ENCODE measurements around the gene GAL.
"Not testable (repeated sequence)": the region's sequence is repeated elsewhere in the genome, so short reads cannot be mapped to it uniquely, and the experiment has no call there.

The GAL gene, protein sequence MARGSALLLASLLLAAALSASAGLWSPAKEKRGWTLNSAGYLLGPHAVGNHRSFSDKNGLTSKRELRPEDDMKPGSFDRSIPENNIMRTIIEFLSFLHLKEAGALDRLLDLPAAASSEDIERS

DNA sequence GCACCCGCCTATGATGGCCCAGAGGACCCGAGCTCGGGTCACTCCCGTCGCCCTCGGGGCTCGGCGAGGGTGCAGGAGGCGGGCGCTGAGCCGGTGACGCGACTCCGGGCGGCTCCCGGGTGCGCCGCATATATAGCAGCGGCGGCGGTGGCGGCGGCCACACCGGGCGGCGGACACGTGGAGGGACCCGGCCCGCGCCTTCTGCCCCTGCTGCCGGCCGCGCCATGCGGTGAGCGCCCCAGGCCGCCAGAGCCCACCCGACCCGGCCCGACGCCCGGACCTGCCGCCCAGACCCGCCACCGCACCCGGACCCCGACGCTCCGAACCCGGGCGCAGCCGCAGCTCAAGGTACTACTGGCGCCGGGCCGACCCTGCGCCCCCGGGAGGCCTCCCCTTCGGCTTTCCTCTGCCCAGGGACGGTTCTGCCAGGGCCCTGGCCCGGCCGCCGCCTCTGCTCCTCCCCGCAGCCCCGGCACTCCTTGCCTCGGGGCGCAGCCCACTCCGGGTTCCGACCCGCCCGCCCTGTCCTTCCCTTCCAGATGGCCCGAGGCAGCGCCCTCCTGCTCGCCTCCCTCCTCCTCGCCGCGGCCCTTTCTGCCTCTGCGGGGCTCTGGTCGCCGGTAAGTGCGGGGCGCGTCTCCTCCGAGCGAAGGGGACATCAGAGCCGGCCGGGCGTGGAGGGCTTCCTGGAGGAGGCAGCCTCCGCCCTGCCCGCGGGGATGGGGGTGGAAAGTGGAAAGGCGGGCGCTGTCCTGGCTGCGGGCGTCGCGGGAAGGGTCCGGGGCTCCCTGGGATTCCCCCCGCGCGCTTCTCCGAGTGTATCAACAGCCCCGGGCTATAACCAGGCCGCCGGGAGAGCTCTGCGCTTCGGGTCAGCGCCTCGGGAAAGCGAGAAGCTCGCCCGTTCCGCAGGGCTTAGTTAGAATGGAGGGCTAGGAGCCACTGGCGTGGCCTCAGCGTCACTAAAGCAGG, at the start of gene GAL:
TSS of gene GAL (plus strand) at position 160 of the 972 bp plus-strand sequence. CDS start at position 540, 380 bp downstream.
- DNase-seq, result peak; percentile 23

DNA sequence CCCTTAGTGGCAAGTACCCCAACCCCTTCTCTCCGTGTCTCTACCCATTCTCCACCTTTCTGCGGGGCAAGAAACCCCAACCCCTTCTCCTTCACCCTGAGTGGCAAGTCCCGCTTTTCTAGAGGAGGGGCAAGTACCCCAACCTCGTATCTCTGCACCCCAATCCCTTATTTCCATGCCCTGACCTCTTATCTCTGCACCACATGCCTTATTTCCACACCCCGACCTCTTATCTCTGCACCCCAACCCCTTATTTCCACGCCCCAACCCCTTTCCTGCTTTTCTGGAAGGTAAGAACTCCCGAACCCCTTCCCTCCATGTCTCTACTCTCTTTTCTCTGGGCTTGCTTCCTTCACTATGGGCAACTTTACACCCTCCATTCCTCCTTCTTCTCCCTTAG, 49.7 kb upstream of the GAL start:
- not testable (repeated sequence) for DNase-seq

DNA sequence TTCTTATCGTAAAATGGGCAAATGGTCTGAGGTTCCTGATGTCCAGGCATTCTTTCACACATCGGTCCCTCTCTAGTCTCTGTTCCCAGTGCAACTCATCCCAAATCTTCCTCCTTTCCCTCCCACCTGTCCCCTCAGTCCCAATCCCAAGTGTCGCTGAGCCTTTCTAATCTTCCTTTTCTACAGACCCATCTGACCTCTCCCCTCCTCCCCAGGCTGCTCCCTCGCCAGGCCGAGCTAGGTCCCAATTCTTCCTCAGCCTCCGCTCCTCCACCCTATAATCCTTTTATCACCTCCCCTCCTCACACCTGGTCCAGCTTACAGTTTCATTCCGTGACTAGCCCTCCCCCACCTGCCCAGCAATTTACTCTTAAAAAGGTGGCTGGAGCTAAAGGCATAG, 49.2 kb upstream of the GAL start:
- DNase-seq, result not testable (repeated sequence)

DNA sequence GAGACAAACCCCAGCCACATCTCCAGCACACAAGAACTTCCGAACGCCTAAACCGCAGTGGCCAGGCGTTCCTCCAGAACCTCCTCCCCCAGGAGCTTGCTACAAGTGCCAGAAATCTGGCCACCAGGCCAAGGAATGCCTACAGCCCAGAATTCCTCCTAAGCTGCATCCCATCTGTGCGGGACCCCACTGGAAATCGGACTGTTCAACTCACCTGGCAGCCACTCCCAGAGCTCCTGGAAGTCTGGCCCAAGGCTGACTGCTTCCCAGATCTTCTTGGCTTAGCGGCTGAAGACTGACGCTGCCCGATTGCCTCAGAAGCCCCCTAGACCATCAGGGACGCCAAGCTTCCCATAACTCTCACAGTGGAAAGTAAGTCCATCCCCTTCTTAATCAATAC, 48.5 kb upstream of the GAL start:
- DNase-seq, result not testable (repeated sequence)

DNA sequence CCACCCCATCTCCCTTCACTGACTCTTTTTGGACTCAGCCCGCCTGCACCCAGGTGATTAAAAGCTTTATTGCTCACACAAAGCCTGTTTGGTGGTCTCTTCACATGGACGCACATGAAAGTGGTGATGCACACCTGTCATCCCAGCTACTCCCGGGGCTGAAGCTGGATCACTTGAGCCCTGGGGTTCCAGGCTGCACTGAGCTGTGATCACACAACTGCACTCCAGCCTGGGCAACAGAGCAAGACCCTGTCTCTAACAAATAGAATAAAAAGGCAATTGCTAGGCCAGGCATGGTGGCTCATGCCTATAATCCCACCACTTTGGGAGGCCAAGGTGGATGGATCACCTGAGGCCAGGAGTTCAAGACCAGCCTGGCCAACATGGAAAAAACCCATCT, 45.0 kb upstream of the GAL start:
- DNase-seq, result not testable (repeated sequence)

DNA sequence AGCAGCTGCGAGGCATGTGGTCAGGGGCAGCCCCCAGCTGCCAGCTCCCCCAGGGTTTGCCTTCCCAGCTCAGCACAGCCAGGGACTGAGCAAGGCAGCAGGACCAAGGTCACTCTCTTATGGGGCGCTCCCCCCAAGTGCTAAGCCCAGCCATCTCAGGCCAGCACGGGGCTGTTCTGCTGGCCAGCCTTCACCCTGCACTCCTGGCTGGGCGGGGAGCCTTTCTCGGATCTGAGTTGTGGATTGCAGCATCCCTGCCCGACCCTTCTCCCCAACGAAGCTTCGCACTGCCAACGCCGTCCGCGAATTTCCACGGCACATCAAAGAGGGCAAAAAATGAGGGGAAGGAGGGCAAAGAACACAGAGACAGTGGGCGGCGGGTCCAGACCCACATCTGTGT, 42.5 kb upstream of the GAL start:
- DNase-seq, result no peak

DNA sequence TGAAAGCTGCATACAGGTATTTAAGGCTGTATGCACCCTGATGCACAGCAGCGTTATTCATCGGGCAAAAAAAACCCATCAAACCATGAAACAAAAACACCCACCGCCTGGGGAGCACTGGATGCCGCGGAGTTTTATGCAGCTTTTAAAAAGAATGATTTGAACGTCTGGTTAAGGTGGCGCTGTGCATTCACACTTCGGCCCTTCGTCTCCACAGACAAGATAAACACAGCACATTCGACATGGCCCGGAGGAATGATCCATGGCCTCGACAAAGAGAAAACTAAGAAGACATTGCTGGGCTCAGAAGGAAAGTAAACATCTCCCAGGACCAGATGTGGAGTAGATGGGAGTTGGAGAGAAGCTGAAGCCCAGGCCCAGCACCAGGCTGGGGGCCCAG, 40.8 kb upstream of the GAL start:
- no peak for DNase-seq

DNA sequence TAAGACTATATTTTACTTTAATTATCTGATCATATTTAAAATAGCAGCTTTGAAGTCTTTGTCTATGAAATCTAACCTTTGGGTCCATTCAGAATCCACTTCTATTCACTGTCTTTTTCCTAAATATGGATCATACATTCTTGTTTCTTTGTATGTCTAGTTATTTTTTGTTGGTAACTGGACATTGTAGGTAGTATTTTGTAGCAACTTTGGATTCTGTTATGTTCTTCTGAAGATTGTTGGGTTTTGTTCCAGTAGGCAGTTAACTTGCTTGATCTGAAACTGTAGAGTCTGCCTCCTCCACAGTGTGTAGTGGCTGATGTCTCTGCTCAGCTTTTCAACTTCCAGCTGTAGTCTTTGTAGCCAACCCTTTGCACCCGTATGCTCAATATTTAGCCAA, 37.5 kb upstream of the GAL start:
- DNase-seq, result no peak

DNA sequence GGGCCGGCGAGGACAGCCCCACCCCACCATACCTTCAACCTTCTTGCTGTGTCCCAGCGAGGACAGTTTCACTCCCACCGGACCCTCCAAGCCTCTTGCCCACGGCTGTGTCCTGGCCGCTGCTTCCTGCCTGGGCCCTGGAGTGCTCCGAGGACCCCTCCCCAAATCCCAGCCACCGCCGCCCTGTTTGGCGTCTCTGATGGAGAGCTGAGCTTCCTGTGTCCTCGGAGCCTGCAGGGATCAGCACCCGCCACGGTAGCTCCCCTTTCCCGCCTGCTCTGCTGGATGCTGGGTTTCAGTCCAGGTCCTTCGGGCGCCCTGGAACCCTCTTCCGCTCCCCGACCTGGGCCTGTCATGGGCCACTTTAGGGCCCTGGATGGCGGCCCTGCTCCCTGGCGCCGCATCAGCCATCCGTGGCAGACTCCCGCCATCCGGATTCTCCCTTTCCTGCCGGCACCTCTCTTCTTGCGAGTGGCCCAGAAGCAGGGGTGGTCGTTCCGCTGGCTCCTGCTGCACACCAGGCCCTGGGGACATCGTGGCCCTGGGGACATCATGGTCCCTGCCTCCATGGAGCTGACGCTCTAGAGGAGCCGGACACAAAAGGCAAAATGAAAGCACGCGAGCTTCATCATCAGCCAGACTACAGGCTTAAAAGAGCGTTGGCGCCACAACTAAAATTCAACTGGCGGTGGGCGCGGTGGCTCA, 34.3 kb upstream of the GAL start:
- no peak for DNase-seq

DNA sequence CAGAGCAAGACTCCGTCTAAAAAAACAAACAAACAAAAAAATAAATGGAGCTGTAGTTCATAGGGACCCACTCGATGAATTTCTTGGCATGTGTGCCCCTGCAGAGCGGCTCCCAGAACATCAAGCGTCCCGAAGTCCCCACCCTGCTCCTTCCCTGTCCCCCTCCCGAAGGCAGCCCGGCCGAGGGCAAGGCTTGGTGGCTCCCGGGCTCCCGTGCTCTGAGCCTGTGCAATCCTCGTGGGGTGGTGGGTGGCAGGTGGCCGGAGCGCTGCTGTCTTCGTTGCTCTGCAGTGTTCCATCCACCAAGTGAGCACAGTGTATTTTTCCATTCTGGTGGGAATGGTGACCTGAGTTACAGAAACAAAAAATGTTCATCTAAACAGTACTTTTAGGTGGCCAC, 33.5 kb upstream of the GAL start:
- DNase-seq, result no peak

DNA sequence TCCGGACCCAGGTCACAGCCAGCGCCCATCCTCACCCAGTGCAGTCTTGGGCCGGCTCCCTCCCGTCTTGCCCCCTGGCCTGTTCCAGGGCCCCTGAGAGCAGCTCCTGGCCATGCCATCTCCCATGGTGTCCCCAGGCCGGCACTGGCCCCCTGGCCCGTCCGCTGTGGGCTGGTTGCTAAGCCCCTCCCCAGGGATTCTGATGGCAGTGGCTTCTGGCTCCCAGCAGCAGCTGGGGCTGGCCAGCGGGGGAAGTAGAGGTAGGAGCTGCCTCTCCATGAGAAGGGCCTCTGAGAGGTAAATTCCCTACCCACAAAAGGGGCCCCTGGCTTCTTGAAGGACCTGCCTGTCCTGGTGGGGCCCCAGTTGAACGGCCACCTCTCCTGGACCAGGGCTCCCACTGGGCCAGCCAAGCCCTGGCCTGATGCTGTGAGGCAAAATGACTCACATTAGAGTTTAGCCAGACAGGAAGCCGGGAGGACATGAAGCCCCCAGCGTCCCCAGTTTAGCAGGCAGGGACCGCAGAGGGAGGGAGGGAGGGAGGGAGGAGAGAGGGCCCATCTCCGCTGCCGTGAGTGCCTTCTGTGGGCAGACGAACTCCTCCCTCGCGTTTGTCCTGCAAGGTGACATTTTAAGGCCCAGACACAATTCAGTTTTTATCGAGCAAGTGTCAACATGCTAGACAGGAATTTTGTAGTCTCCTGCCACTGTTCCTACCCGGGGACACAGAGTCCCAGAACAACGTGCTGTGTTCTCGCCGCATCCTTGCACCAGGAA, 32.9 kb upstream of the GAL start:
- no peak for DNase-seq

DNA sequence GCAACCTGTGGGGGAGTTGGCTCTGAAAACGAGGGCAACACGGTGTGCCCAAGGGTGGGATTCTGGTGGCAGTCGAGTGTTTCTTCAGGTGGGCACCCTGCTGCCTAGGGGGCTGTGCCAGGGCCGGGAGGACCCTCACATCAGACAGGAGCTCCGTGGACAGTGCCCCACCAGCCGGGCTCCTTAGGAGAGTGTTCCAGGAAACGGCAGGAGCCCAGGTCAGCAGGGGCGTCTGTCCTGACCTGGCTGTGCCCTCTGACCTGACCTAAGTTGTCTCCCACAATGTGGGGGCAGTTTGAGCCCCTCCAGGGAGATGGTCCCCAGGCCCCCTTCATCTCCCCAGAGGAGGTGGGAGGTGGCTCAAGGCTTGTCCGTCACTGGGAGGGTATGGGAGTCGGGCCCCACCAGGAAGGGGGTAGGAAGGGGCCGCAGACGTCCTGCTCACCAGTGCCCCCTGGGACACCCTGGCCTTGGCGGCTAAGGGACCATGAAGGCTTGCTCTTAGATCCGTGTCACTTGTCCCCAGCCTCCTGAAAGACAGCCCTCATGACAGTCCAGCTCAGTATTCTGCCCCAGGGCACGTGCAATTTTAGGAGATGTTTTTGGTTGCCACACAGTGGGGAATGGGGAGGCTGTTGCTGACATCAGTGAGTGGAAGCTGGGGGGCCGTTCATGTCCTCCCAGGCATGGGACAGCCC, 32.2 kb upstream of the GAL start:
- no peak for DNase-seq

DNA sequence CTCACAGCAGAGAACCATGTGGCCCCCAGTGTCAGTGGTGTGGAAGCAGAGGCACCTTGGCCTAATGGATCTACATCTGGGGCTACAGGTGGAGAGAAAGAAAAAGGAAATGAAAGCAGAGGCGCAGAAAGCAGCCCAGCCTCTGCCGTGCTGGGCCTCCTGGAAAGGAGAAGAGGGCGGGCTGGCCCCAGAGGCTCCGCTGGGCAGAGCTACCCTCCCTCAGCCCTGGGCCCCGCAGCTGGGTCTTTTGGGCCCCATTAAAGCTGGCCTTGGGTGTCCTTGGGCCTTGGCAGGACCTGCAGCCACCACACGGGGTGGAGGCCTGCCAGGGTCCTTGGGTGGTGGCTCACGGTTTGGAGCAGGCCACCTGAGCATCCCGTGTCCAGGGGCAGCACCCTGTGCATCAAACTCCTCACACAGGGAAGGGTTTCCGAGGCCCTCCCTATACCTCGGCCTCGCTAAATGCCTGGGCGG, 31.6 kb upstream of the GAL start:
- no peak for DNase-seq

DNA sequence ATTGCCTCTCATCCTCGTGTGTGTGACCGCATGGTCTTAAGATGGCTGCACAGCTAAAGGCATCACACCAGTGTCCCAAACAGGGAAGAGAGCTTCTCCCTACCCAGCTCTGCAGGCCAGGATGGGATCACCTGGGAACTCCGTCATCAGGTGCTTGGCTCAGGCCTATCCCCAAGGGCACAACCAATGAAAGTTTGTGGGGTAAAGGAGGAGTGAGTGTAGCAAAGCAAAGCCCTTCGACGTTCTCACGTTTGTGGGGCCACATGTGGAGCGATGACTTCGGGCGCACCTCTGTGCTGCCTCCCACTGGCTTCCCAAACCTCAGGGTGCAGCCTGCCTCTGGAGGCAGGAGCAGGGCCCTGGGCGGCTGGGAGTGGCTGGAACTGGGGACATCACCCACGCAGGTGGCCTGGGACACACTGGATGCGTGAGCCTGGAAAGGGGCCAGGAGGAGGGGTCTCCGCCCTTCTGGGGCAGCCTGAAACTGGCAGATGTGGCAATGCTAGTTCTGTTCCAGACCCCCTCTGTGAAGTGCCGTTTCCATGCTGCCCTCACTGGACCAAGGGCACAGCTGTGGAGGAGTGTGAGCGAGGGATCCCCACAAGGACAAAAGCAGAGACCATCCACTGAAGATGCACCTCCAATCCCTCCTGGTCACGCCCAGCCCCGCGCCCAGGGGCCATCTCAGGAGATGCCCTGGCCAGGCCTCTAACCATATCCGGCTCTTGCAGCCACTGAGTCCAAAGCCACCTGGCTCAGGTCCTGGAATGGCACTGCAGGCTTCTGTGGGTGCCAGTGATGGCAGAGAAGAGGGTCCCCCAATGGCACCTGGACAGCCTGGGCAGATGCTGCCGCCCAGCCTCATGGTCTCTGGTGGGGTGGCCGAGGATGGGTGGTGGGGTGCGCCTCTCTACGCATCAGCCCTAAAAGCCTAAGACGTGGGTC, 30.6 kb upstream of the GAL start:
- no peak for DNase-seq

DNA sequence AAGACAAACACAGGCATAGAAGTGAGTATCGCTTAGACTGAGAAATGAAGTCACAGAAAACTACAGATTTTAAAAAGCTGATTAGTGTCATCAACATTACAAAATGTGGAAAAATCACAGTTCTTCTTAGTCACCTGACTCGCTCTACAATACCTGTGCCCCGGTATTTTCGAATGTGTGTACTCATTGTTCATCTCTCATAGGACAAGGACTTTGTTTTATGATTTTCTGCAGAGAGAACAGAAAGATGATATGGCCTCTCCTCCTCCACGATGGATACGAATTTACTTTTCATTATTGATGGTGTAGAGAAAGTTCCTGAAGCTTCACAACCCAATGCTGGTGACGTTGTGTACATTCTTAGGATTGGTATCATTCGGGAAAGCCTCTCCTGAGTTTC, 29.4 kb upstream of the GAL start:
- no peak for DNase-seq

DNA sequence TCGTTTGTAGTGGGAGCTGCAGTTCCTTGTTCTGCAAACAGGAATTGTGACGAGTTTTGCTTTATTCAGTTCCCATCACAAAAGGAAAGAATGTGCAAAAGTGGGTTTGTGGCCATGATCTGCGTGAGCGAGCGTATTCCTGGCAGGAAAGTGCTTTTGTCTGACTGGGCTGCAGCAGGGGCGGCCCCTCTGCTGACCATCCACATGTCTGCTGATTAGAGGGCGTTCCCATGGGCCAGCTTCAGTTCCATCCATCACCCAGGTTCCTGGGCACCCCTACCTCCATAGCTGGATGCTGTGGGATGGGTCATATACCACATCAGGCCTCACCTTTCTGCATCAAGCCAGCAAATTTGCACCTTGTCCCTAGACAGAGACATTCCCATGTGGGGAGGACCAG, 28.9 kb upstream of the GAL start:
- DNase-seq, result no peak

DNA sequence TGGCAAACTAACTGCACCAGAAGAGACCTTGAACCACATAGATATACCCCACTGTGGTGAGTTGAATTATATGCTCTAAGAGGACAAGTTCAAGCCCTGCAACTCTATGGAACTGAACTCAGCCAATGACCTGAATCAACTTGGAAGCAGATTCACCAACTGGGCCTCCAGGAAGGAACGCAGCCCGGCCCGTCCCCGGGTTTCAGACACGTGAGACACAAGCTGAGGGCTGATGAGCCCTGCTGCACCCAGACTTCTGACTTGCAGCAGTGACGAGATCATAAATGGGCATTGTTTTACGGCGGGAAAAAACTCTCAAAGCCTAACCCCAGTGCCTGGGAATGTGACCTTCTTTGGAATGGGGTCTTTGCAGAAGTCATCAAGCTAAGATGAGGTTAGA, 28.5 kb upstream of the GAL start:
- no peak for DNase-seq

DNA sequence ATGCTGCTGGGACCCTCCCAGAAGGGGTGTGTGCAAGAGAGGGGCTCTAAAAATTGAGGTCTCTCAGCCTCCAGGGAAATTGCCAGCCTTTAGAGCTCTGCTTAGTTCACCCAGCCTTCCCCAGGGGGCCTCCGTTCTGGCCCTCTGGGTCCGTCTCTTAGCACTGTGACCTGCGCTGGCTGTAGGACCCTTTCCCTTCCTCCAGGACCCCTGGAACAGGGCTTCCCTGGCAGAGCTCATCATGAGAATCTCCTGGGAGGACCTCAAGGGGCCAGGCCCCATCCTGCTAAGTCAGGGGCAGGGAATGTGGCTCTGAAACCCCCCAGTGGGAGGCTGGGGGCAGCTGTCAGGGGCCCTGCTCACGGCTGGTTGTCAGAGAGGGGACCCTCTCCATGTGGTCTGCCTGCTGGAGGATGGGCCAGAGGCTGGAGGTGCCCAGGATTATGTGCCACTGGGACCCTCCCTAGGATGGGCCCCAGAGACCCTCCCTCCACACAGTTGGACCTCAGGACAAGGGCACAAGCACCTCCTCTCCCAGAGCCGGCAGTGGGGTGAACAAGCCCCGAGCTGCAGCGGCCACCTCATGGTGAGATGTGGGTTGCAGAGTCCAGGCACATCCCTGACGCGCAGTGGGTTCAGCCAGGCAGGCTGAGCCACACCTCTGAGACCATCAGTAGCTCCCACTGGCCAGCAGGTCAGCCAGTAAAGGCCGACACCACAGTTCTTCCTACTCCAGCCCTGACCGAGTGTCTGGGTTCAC, 27.1 kb upstream of the GAL start:
- no peak for DNase-seq

DNA sequence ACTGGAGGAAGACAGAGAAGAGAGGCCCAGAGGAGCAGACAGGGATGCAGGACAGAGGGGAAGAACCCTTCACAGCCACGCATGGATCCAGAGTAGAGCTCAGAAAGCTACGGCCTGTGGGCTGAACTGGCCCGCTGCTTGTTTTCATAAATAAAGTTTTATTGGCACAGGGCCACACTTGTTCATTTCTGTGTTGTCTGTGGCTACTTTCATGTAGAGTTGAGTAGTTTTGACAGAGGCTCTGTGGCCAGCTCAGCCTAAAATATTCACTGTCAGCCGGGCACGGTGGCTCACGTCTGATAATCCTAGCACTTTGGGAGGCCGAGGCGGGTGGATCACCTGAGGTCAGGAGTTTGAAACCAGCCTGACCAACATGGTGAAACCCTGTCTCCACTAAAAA, 26.2 kb upstream of the GAL start:
- DNase-seq, result no peak

DNA sequence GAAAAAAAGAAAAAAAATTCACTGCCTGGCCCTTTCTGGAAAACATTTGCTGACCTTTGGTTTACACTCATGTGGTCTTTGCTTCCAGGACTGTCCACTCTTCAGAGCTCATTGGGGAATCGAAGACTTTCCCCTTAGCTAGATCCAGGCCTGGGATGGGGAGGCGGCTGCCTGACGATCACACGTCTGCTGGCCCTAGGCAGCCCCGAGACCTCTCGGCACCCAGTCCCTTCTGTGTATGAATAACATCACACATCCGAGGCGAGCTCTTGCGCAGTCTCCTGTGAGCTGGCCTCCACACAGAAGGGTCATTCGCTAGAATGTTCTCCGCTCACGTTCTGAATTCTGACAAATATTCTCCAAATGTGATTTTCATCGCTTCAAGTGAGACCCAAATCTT, 25.7 kb upstream of the GAL start:
- DNase-seq, result no peak

Data from stimulated activated CD4-positive, alpha-beta T cell treated with anti-CD3 and anti-CD28 coated beads, Interleukin-4, amount 100 ng/mL, for 1 hour (primary cell).